Spinal cord (tissue), 10 donors: ENCODE results near the gene ZFYVE27. TPM values are rescaled to one million over a fixed set of nuclear protein-coding genes. Genes with fewer than 3 reads are reported as not detected.

Experiments used
- DNase-seq, 6 donors: peaks; one replicate each; pipeline versions ENCODE4 v3.0.0 to v3.0.0-alpha.2; 2013 to 2015; ENCODE audit warnings: low spot score in 6 of 6, low read depth in 4 of 6
- H3K27ac ChIP-seq: one replicate; pipeline ENCODE4 v1.5.1; 2013; ENCODE audit warnings: low read depth, low read length, control low read depth
- H3K27me3 ChIP-seq: one replicate; pipeline ENCODE4 v1.6.1; 2013; ENCODE audit warnings: low read length; ENCODE audit not compliant: control insufficient read depth, insufficient read depth
- H3K36me3 ChIP-seq: one replicate; pipeline ENCODE4 v1.6.1; 2013; ENCODE audit warnings: low read length; ENCODE audit not compliant: control insufficient read depth, insufficient read depth
- H3K4me1 ChIP-seq: one replicate; pipeline ENCODE4 v1.6.1; 2013; ENCODE audit warnings: low read length; ENCODE audit not compliant: control insufficient read depth, insufficient read depth
- H3K4me3 ChIP-seq: one replicate; pipeline ENCODE4 v1.5.1; 2013; ENCODE audit warnings: low read depth, low read length, control low read depth
- H3K9me3 ChIP-seq: one replicate; pipeline ENCODE4 v1.6.1; 2013; ENCODE audit warnings: low read length; ENCODE audit not compliant: control insufficient read depth, insufficient read depth
- WGBS: methylation state at CpG from one replicate; pipeline ENCODE4 v1.1.5; 2013; ENCODE audit warnings: missing lambda C conversion rate; ENCODE audit not compliant: insufficient coverage; 5-methylcytosine and 5-hydroxymethylcytosine counted together
- polyA plus RNA-seq, 2 donors: library from polyadenylated mRNA; unstranded; fragments of 120-200 nt; gene quantifications; one replicate each; pipeline ENCODE4 v1.2.1, GENCODE V29; 2013; ENCODE audit not compliant: insufficient read length in 2 of 2
- total RNA-seq, 2 donors: library from RNA; depleted of rRNA in 1 of 2; stranded (reverse); fragments of 120-200 nt in 1 of 2; fragments of >200 nt in 1 of 2; gene quantifications; one replicate each; pipeline versions ENCODE4 v1.2.3 to v1.2.4, GENCODE V29; 2013 to 2014
- donor health status: healthy.

Gene ZFYVE27
- total and polyA plus RNA-seq, 4 donors = 28.9 to 56.0 (median 38.1) TPM

- no peaks in the 10 kb centered on the region for H3K27me3 ChIP-seq
- H3K36me3 ChIP-seq = no peaks in the 10 kb centered on the region
- no peaks in the 10 kb centered on the region for H3K9me3 ChIP-seq
- DNase-seq = no peak
- peaks cover 5% of the 10 kb centered on the region for H3K4me1 ChIP-seq
- H3K4me3 ChIP-seq = no peak overlapping the region
- H3K27ac ChIP-seq = no peak overlapping the region
- 100% methylated on average over 1 of the region's 5 CpGs for WGBS
Measured at GRCh38 chr10:97729014-97729413, 7.9 kb upstream of the ZFYVE27 start.

DNA sequence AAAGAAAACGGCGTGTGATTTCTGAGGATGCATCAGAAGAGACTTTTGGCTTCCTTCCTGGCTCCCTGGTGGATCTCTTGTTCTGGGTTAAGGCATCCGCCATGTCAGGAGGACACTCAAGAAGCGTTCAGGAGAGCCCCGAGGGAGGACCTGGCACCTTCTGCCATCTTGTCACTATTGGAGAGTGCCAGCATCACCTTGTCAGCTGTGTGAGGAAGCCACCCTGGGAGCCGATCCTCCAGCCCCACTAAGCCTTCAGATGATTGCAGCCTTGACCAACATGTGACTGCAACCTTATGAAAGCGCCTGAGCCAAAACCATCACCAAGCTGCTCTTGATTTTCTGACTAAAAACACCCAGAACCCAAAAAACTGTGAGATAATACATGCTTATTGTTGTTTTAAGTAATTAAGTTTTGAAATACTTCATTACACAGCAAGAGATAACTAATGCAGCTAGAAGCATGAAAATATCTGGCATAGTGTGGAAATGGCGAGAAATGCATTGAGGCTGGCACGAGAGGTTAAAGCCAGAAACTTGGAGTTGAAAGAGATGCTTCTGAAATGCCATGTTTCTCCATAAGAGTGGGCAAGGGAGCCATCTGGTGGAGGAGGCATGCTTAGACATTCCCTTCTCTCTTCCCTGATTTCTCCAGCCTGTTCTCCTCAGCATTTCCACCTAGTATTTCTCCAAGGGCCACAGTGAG lies 5.4 kb upstream of the ZFYVE27 start:
- no peak overlapping the region for H3K27ac ChIP-seq
- peak in 5 of 6 donors; percentile 73 to 96 (median 83) for DNase-seq
- no peak overlapping the region for H3K4me3 ChIP-seq
- no peaks in the 10 kb centered on the region for H3K36me3 ChIP-seq
- no peaks in the 10 kb centered on the region for H3K27me3 ChIP-seq
- H3K4me1 ChIP-seq = peaks cover 4% of the 10 kb centered on the region
- H3K9me3 ChIP-seq = no peaks in the 10 kb centered on the region
- WGBS = 62% methylated on average over 6 of the region's 9 CpGs

GRCh38 chr10:97732052-97732359 lies 4.9 kb upstream of the ZFYVE27 start:
- no peak overlapping the region for H3K4me3 ChIP-seq
- no peak overlapping the region for H3K27ac ChIP-seq
- H3K27me3 ChIP-seq = no peaks in the 10 kb centered on the region
- DNase-seq = no peak
- H3K9me3 ChIP-seq = no peaks in the 10 kb centered on the region
- 60% methylated on average over 1 of the region's 4 CpGs for WGBS
- H3K4me1 ChIP-seq = peaks cover 6% of the 10 kb centered on the region
- no peaks in the 10 kb centered on the region for H3K36me3 ChIP-seq

- DNase-seq = no peak
- Histone ChIP-seq H3K4me1 (peaks cover 18% of the 10 kb centered on the region), H3K9me3 (no peaks in the 10 kb centered on the region), H3K27me3 (no peaks in the 10 kb centered on the region), H3K4me3 (no peak overlapping the region), H3K27ac (no peak overlapping the region), H3K36me3 (peaks cover 3% of the 10 kb centered on the region)
- WGBS = no CpG with 5 or more reads among the region's 5 CpGs
Measured at GRCh38 chr10:97733256-97733655, 3.7 kb upstream of the ZFYVE27 start.

DNA sequence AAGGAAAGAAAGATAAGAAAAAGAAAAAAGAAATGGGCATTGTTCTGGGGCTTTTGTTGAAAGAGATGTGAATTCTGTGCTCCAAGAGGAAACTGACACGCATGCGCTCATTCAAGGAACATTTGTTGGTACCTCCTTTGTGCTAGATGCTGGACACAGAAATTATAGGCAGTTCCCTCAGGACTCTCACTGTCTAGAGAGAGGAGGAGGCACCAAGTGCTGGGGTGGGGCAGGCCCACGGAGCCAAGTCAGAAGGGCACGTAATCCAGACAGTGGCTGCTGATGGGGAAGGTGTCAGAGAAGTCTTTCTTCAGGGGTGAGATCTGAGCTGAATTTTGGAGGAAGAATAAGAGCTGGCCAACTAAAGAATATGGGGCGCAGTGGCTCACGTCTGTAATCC lies 2.9 kb upstream of the ZFYVE27 start:
- no peak overlapping the region for H3K27ac ChIP-seq
- no peaks in the 10 kb centered on the region for H3K27me3 ChIP-seq
- no peak overlapping the region for H3K4me3 ChIP-seq
- peaks cover 23% of the 10 kb centered on the region for H3K4me1 ChIP-seq
- no peak for DNase-seq
- H3K36me3 ChIP-seq = peaks cover 3% of the 10 kb centered on the region
- no peaks in the 10 kb centered on the region for H3K9me3 ChIP-seq
- 90% methylated on average over 4 of the region's 6 CpGs for WGBS

DNA sequence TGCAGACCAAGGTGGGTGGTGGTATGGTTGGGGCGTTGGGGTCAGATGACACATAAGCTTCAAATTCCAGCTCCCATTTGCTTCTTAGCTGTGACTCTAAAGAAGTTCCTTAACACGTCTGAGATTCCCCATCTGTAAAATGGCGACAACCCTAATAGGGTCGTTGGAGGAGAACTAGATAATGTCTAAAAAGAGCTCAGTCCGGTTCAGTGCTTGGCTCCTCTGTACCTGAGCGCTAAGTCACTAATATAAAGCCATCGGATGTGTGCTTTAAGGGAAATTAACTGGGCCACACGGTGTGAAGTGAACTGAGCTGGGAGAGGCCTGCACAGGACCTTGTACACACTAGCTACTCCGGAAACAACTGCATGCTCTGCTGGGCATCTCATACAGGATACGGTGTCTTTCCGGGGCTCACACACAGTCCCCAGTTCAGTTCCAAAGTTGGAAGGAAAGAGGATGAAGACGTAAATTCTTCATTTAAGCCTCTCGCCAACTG lies 476 bp upstream of the ZFYVE27 start:
- peaks cover 3% of the 10 kb centered on the region for H3K36me3 ChIP-seq
- no peaks in the 10 kb centered on the region for H3K27me3 ChIP-seq
- H3K4me3 ChIP-seq = peak overlapping the region; percentile 95
- peaks cover 23% of the 10 kb centered on the region for H3K4me1 ChIP-seq
- H3K9me3 ChIP-seq = no peaks in the 10 kb centered on the region
- WGBS = 72% methylated on average over 10 of the region's 13 CpGs
- no peak overlapping the region for H3K27ac ChIP-seq
- DNase-seq = no peak

GRCh38 chr10:97737770-97738265 lies 890 bp downstream of the ZFYVE27 start:
- Histone ChIP-seq H3K36me3 (peaks cover 9% of the 10 kb centered on the region), H3K27ac (no peak overlapping the region), H3K4me3 (peak overlapping the region; percentile 95), H3K27me3 (no peaks in the 10 kb centered on the region), H3K4me1 (peaks cover 23% of the 10 kb centered on the region), H3K9me3 (no peaks in the 10 kb centered on the region)
- WGBS = 39% methylated on average over 14 of the region's 14 CpGs
- DNase-seq = no peak

DNA sequence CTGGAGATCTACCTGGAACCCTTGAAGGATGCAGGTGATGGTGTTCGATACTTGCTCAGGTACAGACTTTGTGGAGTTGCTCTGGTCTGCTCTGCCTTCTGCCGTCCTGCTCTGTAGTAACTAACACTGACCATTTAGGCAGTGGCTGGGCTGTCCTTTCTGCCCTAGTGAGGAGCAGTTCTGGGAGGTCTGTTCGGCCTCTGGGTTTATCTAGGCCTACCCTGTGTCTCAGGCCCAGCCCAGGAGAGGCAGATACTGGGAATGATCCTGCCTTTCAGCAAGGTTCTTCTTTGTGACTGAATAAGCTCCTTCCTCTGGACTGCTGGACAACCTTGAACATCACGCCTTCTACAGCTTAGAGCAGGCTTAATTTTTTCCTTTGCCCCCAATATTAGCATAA lies 1.7 kb downstream of the ZFYVE27 start:
- peaks cover 13% of the 10 kb centered on the region for H3K36me3 ChIP-seq
- DNase-seq = no peak
- H3K4me3 ChIP-seq = no peak overlapping the region
- WGBS = 100% methylated on average over 3 of the region's 4 CpGs
- H3K9me3 ChIP-seq = no peaks in the 10 kb centered on the region
- no peaks in the 10 kb centered on the region for H3K27me3 ChIP-seq
- H3K27ac ChIP-seq = no peak overlapping the region
- H3K4me1 ChIP-seq = peaks cover 23% of the 10 kb centered on the region

GRCh38 chr10:97740613-97741012 lies 3.7 kb downstream of the ZFYVE27 start:
- 57% methylated on average over 1 of the region's 2 CpGs for WGBS
- DNase-seq = peak in 1 of 6 donors; percentile 49
- H3K4me3 ChIP-seq = no peak overlapping the region
- no peak overlapping the region for H3K27ac ChIP-seq
- peaks cover 27% of the 10 kb centered on the region for H3K36me3 ChIP-seq
- H3K4me1 ChIP-seq = peaks cover 23% of the 10 kb centered on the region
- H3K27me3 ChIP-seq = no peaks in the 10 kb centered on the region
- no peaks in the 10 kb centered on the region for H3K9me3 ChIP-seq
